NT2/D1 (cell line): ENCODE measurements around the gene KAZN.

Experiments
- DNase-seq: peaks from one replicate; pipeline ENCODE4 v3.0.0-alpha.2; 2011; ENCODE audit warnings: low read depth, low spot score
- H3K27me3 ChIP-seq: 2 replicates; pipeline ENCODE4 v1.6.0; 2011; ENCODE audit warnings: mild to moderate bottlenecking; ENCODE audit not compliant: insufficient read length, insufficient read depth
- H3K36me3 ChIP-seq: 2 replicates; pipeline ENCODE4 v1.6.1; 2011; ENCODE audit warnings: mild to moderate bottlenecking, low read length, mixed read lengths; ENCODE audit not compliant: insufficient read depth, insufficient read length
- H3K4me1 ChIP-seq: 2 replicates; pipeline ENCODE4 v1.5.1; 2011; ENCODE audit not compliant: insufficient read depth, insufficient read length
- H3K4me3 ChIP-seq: 2 replicates; pipeline ENCODE4 v1.5.1; 2011; ENCODE audit warnings: low read depth; ENCODE audit not compliant: insufficient read length
- H3K9ac ChIP-seq: 2 replicates; pipeline ENCODE4 v1.6.0; 2011; ENCODE audit warnings: low read depth; ENCODE audit not compliant: insufficient read length
- H3K9me3 ChIP-seq: 2 replicates; pipeline ENCODE4 v1.5.1; 2011; ENCODE audit warnings: mild to moderate bottlenecking, low read length; ENCODE audit not compliant: insufficient read depth
- SUZ12 ChIP-seq: IDR thresholded peaks from 2 replicates; pipeline ENCODE4 v1.6.1; 2011; ENCODE audit not compliant: insufficient read length, insufficient read depth; ENCODE audit errors: extremely low read depth
- YY1 ChIP-seq: IDR thresholded peaks from 2 replicates; pipeline ENCODE4 v1.6.1; 2011; ENCODE audit not compliant: insufficient read length, insufficient read depth
- ZNF274 ChIP-seq: IDR thresholded peaks from 2 replicates; pipeline ENCODE4 v1.6.1; 2011; ENCODE audit warnings: mild to moderate bottlenecking, low read depth, low read length

KAZN gene

GRCh38 chr1:14724678-14725077 lies 126.2 kb downstream of the KAZN start:
- Histone ChIP-seq H3K4me3 (no peak overlapping the region), H3K9me3 (no peaks in the 10 kb centered on the region), H3K9ac (no peak overlapping the region), H3K36me3 (no peaks in the 10 kb centered on the region), H3K27me3 (no peaks in the 10 kb centered on the region), H3K4me1 (peaks cover 7% of the 10 kb centered on the region)
- no peak for DNase-seq
- no peak for TF ChIP-seq YY1
- TF ChIP-seq ZNF274, result no peak
- TF ChIP-seq SUZ12, result no peak

- no peak for DNase-seq
- no peak overlapping the region for H3K4me3 ChIP-seq
- H3K27me3 ChIP-seq, result no peaks in the 10 kb centered on the region
- no peaks in the 10 kb centered on the region for H3K36me3 ChIP-seq
- no peaks in the 10 kb centered on the region for H3K9me3 ChIP-seq
- TF ChIP-seq YY1 (no peak), ZNF274 (no peak), SUZ12 (no peak)
- H3K4me1 ChIP-seq, result peaks cover 7% of the 10 kb centered on the region
- no peak overlapping the region for H3K9ac ChIP-seq
These were observed 126.8 kb downstream of the KAZN start for GRCh38 chr1:14725238-14725637.

- peak; percentile 49 for DNase-seq
- Histone ChIP-seq H3K27me3 (no peaks in the 10 kb centered on the region), H3K4me3 (no peak overlapping the region), H3K4me1 (peaks cover 7% of the 10 kb centered on the region), H3K9ac (no peak overlapping the region), H3K9me3 (no peaks in the 10 kb centered on the region), H3K36me3 (no peaks in the 10 kb centered on the region)
- TF ChIP-seq SUZ12 (no peak), YY1 (no peak), ZNF274 (no peak)
These were observed 127.2 kb downstream of the KAZN start for GRCh38 chr1:14725695-14726094.

GRCh38 chr1:14726606-14727005 lies 128.1 kb downstream of the KAZN start:
- H3K9me3 ChIP-seq, result no peaks in the 10 kb centered on the region
- no peak for DNase-seq
- no peaks in the 10 kb centered on the region for H3K36me3 ChIP-seq
- no peak overlapping the region for H3K4me3 ChIP-seq
- no peak overlapping the region for H3K9ac ChIP-seq
- no peaks in the 10 kb centered on the region for H3K27me3 ChIP-seq
- TF ChIP-seq SUZ12, result no peak
- peaks cover 7% of the 10 kb centered on the region for H3K4me1 ChIP-seq

- TF ChIP-seq YY1, result no peak
- TF ChIP-seq SUZ12, result no peak
- TF ChIP-seq ZNF274, result no peak
- peaks cover 13% of the 10 kb centered on the region for H3K4me1 ChIP-seq
- DNase-seq, result no peak
- no peak overlapping the region for H3K4me3 ChIP-seq
- H3K36me3 ChIP-seq, result no peaks in the 10 kb centered on the region
- H3K27me3 ChIP-seq, result no peaks in the 10 kb centered on the region
- no peak overlapping the region for H3K9ac ChIP-seq
- no peaks in the 10 kb centered on the region for H3K9me3 ChIP-seq
These were observed 130.0 kb downstream of the KAZN start for GRCh38 chr1:14728516-14728915.

GRCh38 chr1:14732728-14733047 lies 134.2 kb downstream of the KAZN start:
- no peaks in the 10 kb centered on the region for H3K9me3 ChIP-seq
- no peaks in the 10 kb centered on the region for H3K27me3 ChIP-seq
- no peaks in the 10 kb centered on the region for H3K36me3 ChIP-seq
- H3K9ac ChIP-seq, result no peak overlapping the region
- no peak overlapping the region for H3K4me3 ChIP-seq
- peaks cover 13% of the 10 kb centered on the region for H3K4me1 ChIP-seq
- TF ChIP-seq YY1 (no peak), SUZ12 (no peak)
- DNase-seq, result no peak

- Histone ChIP-seq H3K4me3 (no peak overlapping the region), H3K9ac (no peak overlapping the region), H3K9me3 (no peaks in the 10 kb centered on the region), H3K4me1 (peaks cover 13% of the 10 kb centered on the region), H3K36me3 (no peaks in the 10 kb centered on the region), H3K27me3 (no peaks in the 10 kb centered on the region)
- DNase-seq, result peak; percentile 35
- no peak for TF ChIP-seq ZNF274
- TF ChIP-seq YY1, result no peak
- no peak for TF ChIP-seq SUZ12
These were observed 134.7 kb downstream of the KAZN start for GRCh38 chr1:14733048-14733778.
